LNCaP clone FGC (cell line): ENCODE measurements around the gene CNPPD1.

Source experiments
- DNase-seq: peaks from one replicate; pipeline ENCODE4 v3.0.0-alpha.2; 2011; ENCODE audit warnings: low read depth
- H3K4me3 ChIP-seq: 2 replicates; pipeline ENCODE4 v1.5.1; 2011; ENCODE audit warnings: mild to moderate bottlenecking, low read depth, low read length, control low read depth
- CTCF ChIP-seq: IDR thresholded peaks from 2 replicates; pipeline ENCODE4 v1.5.1; 2012; ENCODE audit warnings: mild to moderate bottlenecking; ENCODE audit not compliant: control insufficient read depth, insufficient read depth; ENCODE audit errors: extremely low read depth

CNPPD1 gene

DNA sequence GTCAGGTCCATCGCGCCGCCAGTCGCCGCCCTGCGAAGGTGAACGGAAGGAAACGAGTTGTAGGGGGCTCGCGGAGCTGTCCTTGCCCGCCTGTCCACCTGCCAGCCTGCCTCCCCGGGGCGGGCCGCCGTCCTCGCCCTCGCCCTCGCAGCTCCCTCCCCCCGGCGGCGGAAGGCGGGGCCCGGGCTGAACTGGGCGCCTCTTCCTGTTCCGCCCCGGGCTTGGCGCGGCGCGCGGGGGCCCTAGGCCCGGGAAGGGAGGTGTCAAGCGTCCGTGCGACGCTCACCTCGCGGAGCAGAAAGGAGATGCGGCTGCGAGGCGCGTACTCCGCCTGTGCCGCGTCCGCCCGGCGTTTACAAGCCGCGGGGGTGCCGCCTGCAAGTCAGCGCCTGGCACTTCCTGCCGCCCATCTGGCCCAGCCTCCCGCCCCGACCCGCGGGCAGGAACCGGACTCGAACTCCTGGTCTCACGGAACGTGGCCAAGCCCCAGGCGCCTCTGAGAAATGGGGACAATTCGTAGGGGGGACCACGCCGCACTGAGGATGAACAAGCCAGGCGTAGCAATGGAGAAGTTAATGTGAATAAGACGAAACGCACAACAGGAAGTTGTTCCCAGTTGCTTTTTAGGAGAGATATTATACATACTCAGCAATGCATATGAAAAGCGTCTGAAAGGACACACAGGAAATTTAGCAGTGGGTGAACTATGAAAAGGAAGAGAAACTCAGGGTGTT lies at the start of gene CNPPD1:
TSS of gene CNPPD1 (minus strand) at position 108 of the 734 bp plus-strand sequence. CDS start at position 11, 97 bp downstream.
- TF ChIP-seq CTCF = no peak
- peak; percentile 23 for DNase-seq
- peak within 1 kb of the TSS; percentile 75 for H3K4me3 ChIP-seq

DNA sequence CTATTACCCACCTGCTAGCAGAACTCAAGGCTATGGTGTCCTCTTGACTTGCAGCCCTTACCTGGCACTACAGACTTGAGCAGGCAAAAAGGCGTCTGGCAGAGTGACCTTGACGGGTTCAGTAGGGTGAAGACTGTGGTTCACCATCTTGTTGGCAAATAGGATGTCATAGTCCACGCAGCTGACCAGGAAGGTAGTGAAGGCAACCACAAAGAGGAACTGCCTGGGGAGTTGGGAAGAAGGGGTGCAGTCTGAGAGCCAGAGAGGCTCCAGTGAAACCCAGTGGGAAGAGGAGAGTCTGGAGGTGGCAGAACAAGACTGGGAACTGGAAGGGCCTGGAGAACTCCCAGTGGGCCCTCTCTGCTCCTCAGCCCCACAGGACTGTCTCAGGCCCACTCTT lies 48.6 kb upstream of the CNPPD1 start:
- no peak for DNase-seq
- no peak overlapping the region for H3K4me3 ChIP-seq
- TF ChIP-seq CTCF = no peak

GRCh38 chr2:219223831-219224610 lies 47.3 kb upstream of the CNPPD1 start:
- no peak for TF ChIP-seq CTCF
- DNase-seq = no peak
- H3K4me3 ChIP-seq = no peak overlapping the region

- no peak for DNase-seq
- TF ChIP-seq CTCF = no peak
- no peak overlapping the region for H3K4me3 ChIP-seq
Measured at GRCh38 chr2:219221957-219222518, 45.3 kb upstream of the CNPPD1 start.

GRCh38 chr2:219220652-219221402 lies 44.1 kb upstream of the CNPPD1 start:
- DNase-seq = no peak
- no peak overlapping the region for H3K4me3 ChIP-seq
- no peak for TF ChIP-seq CTCF

- no peak for DNase-seq
- no peak for TF ChIP-seq CTCF
- no peak overlapping the region for H3K4me3 ChIP-seq
Measured at GRCh38 chr2:219219784-219220532, 43.2 kb upstream of the CNPPD1 start.
